Anterior cingulate cortex (tissue), 58 donors: ENCODE measurements around the gene RABEP2.

Experiments
- DNase-seq, 58 donors: peaks; one replicate each; lab custom pipeline; 2025; lab: John Stamatoyannopoulos, UW

RABEP2 gene

DNA sequence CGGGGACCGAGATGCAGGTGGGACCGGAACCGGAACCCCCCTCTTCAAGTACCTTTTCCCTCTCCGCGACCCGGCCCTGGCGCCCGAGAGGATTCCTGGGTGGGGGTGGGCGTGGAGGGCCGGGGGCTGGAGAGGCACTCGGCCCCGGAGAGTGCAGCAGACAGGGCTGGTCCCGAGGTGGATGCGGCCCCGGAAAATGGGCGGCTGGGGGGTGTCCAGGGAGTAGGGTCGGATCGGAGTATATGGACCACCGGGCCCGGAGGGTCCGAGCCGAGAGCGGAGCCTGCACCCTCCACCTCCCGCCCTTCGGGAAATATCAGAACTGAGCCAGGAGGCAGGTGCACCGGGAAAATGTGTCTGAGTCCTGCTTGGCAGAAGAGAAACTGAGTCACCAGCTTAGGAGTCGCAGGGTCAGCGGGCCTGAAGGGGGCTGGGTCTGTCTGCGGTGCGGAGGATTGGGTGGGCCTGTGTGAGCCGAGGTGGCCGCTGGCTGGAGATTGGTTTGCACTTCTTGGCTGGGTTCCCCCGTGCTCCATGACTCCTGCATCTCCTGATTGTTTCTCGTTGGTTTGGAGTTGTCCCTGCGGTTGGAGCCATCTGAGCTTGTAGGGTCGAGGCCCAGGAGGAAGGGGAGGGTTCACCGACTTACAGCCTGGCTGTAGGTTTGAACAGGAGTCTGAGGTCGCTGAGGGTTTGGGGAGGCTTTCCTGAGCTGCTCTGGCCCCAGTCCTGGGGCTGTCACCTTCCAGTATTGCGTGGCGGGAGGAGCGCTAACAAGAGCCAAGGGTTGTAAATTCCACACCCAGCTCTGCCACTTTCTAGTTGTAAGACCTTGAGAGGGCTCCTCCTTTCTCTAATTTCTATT, 60.9 kb downstream of the RABEP2 start:
- DNase-seq: peak in 12 of 58 donors; percentile 13 to 58 (median 42)

DNA sequence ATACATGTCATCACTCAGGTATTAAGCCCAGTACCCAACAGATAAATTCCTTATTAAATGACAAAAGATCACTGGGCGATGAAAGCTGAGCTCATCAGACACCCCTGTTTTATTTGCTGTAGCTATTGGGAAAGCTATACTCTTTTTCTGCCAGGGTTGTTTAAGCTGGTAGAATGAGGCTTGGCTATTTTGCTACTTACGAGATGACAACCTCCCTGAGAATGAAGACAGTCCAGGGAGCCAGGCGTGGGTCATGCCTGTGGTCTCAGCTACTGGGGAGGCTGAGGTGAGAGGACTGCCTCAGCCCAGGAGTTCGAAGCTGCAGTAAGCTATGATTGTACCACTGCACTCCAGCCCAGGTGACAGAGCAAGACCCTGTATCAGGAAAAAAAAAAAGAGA, 65.7 kb downstream of the RABEP2 start:
- no peak for DNase-seq

DNA sequence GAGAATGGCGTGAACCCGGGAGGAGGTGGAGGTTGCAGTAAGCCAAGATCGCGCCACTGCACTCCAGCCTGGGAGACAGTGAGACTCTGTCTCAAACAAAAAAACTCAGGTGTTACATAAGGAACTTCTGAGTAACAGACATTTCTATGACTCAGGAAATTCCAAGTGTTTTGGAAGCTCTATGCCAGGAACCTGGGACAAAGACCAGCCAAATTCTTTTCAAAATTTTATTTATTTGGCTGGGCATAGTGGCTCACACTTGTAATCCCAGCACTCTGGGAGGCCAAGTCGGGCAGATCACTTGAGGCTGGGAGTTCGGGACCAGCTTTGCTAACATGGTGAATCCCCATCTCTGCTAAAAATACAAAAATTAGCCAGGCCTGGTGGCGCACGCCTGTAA, 66.6 kb downstream of the RABEP2 start:
- no peak for DNase-seq
